Measurements from ENCODE around the gene CCR4.
"Not testable (repeated sequence)": the region's sequence is repeated elsewhere in the genome, so short reads cannot be mapped to it uniquely, and the experiment has no call there.

The CCR4 gene

DNA sequence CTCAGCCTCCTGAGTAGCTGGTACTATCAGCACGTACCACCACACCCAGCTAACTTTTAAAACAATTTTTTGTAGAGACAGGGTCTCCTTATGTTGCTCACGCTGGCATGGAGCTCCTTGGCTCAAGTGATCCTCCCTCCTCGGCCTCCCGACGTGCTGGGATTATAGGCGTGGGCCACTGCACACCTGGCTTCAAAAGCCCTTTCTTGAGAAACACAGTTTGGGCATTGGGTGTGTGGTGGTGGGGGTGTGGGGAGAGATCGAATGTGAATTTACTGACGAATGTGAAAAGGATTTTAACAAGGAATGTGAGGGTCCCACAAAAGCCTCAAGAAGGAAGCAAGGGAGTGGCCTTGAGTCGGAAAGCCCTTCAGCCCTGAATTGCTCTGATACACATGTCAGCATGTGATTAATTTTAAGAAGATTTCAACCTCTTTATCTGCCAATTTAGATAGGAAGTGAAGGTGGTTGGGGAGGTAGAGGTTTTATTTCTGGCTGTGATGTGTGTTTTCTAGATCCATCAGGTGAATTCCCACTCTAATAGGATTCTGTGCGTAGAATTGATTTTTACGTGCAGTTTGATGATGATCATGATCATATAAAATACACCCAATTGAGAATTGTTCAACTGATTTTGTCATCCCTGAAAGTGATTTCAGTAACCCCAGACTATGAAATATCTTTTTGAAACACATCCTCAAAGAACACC, 1.1 kb downstream of the CCR4 start:
- no peak for DNase-seq

DNA sequence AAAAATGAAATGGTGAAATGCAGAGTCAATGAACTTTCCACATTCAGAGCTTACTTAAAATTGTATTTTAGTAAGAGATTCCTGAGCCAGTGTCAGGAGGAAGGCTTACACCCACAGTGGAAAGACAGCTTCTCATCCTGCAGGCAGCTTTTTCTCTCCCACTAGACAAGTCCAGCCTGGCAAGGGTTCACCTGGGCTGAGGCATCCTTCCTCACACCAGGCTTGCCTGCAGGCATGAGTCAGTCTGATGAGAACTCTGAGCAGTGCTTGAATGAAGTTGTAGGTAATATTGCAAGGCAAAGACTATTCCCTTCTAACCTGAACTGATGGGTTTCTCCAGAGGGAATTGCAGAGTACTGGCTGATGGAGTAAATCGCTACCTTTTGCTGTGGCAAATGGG, 3.1 kb downstream of the CCR4 start:
- DNase-seq, result no peak

- no peak for DNase-seq
Observed at GRCh38 chr3:32956750-32957570, 5.5 kb downstream of the CCR4 start.

DNA sequence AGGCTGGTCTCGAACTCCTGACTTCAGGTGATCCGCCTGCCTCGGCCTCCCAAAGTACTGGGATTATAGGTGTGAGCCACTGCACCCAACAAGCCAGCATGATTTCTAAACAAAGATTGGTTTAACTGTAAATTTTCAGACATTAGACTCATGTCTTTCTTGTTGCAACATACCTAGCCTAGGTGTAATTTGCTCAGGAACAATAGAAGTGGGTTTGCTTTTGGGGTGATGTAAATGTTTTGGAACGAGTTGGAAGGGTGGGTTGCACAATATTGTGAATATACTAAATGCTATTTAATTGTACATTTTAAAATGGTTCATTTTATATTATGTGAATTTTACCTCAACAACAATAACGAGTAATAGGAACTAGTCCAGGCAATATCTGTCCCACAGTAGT, 7.1 kb downstream of the CCR4 start:
- DNase-seq, result no peak

- DNase-seq, result no peak
Observed at GRCh38 chr3:32959371-32959770, 7.9 kb downstream of the CCR4 start.

DNA sequence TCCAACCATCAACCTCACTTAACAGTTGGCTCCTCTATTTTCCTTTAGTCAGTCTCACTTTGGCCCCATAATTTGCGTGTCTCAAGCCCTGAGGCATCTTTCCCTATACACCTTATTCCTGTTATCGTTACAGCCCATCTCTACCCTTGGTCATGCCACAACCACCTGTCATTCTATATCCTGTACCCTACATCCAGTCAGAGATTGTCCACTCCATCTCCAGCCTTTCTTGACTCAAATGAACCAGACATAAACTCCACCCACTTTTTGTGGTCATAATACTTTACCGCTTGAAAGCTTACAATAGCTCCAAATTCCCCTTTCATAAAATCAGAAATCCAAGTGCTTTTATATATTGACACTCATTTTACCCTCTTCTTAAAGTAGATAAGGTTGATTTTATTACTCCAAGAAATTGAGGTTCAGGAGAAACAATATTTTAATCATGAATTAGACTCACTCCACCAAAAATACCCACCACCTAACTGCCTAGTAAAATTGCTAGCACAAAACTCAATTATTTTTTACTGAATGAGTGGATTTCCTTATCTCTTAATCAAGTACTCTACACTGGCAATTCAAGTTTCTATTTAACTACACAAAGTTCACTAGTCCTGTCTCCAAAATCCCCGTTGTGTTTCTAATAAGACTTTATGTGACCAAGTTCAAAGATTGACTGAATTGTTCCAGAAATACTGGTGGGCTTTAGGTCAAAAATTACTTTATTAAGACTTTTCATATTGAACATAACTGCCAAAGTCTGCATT, 9.1 kb downstream of the CCR4 start:
- no peak for DNase-seq

- DNase-seq, result no peak
Observed at GRCh38 chr3:32961189-32961715, 9.8 kb downstream of the CCR4 start.

DNA sequence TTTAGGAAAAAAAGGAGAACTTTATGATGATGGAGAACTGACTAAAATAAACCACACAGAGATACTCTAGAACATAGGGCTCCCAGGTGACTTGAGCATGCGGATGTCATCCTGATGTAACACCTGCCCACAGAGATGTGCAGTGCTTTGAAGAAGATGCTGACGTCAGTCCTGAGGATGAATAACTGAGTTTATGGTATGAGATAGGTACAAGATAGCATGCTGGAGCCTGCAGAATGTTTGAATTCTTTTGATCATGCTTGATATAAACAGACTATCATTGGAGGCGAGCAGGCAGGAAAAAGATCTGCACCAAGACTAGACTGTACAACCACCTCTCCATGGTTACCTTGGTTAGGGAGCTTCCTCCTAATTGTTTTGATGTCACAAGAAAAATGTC, 12.4 kb downstream of the CCR4 start:
- no peak for DNase-seq

- not testable (repeated sequence) for DNase-seq
Observed at GRCh38 chr3:32964781-32965180, 13.3 kb downstream of the CCR4 start.

DNA sequence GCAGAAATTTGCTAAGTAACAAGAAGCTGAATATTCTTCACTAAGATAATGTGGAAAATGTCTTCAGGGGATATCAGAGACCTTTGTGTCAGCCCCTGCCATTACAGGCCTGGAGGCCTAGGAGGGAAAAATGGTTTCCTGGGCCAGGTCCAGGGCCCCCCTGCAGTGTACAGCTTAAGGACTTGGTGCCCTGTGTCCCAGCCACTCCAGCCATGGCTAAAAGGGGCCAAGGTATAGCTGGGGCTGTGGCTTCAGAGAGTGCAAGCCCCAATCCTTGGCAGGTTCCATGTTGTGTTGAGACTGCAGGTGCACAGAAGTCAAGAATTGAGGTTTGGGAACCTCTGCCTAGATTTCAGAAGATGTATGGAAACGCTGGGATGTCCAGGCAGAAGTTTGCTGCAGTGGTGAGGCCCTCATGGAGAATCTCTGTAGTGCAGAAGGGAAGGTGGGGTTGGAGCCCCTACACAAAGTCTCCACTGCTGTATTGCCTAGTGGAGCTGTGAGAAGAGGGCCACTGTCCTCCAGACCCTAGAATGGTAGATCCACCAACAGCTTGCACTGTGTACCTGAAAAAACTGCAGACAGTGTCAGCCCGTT, 14.3 kb downstream of the CCR4 start:
- not testable (repeated sequence) for DNase-seq

DNA sequence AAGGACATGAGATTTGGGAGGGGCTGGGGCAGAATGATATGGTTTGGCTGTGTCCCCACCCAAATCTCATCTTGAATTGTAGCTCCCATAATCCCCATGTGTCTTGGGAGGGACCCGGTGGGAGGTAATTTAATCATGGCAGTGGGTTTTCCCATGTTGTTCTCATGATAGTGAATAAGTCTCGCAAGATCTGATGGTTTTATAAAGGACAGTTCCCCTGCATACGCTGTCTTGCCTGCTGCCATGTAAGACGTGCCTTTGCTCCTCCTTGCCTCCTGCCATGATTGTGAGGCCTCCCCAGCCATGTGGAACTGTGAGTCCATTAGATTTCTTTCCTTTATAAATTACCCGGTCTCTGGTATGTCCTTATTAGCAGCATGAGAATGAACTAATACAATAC, 15.2 kb downstream of the CCR4 start:
- DNase-seq, result not testable (repeated sequence)

DNA sequence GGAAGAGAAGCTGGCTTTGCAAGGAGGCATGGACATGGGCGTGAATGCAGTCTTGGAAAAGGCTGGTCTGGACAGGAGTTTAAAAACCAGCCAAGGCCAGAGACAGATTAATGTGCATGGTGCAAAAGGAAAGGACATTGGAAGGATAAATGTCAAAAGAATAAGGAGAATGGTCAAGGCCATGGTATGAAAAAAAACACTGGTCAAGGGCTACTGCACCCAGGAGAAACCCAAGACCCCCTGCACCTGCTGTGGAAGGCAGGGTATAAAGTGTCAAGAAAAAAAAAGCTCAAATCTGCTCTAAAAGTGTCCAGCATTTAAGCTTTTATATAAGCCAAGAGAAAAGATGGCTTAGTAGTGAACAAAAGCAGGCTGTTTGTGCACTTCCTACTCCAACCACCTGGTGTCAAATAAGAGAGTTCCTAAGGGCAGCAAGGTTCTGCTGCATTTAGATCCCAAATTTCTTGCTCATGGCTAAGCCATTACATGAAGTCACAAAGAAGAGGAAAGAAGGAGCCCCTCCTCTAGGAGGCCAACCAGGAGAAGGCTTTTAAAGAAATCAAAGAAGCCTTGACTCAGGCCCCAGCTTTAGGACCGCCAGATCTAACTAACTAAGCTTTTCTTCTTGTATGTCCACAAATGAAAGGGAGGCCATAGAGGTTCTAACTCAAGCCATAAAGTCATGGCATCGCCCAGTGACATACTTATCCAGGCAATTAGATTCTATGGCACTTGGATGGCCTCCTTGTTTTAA, 16.9 kb downstream of the CCR4 start:
- no peak for DNase-seq

DNA sequence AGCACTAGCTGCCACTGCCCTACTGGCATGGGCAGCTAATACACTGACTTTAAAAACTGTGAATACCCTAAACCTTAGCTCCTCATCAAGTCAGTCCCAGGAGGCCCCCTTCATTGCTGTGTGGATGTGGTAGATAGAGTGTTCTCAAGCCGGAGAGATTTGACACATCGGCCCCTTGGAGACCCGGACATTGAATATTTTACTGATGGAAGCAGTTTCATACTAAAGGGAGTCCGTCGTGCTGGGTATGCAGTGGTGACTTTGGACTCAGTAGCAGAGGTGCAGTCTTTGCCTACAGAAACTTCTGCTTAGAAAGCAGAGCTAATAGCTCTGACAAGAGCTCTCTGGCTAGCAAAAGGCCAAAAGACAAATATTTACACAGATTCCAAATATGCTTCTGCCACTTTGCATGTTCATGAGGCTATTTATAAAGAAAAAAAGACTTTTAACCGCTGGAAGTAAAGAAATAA, 17.5 kb downstream of the CCR4 start:
- DNase-seq, result no peak

GRCh38 chr3:32969656-32970055, 18.2 kb downstream of the CCR4 start:
- no peak for DNase-seq

DNA sequence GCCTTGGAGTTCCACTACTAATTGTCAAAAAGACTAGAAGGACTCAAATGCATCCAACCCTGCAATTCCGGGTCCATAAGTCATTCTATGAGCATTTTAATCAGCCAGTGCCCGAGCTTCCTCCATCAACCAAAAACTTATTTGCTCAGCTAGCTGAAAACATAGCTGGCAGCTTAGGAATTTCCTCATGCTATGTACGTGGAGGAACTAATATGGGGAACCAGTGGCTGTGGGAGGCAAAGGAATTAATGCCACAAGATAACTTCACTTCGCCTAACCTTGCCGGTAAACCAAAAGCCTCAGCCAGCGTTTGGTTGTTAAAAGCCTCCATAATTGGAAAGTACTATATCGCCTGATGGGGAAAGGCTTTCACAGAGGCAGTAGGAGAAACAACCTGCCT, 19.8 kb downstream of the CCR4 start:
- not testable (repeated sequence) for DNase-seq

- no peak for DNase-seq
Observed at GRCh38 chr3:32972482-32973146, 21.2 kb downstream of the CCR4 start.

- DNase-seq, result no peak
Observed at GRCh38 chr3:32973982-32974381, 22.5 kb downstream of the CCR4 start.

- DNase-seq, result no peak
Observed at GRCh38 chr3:32975891-32976595, 24.6 kb downstream of the CCR4 start.

DNA sequence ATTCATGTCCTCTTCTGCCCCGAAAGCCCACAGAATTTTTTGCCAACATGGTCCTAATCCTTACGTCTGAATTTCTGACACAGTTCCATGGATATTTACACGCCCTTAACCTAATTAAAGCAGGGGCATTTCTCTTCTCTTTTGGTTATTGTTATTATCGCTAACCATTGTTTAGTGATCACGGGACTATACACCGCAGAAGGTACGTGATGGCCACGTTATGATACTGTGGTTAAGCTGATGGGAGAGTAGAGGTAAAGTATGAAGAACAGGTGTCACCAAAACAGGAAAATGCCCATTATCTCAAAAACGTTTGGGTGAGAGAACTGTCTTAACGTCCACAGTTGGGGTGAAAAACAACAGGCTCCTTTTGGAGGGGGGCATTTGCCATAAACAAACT, 26.4 kb downstream of the CCR4 start:
- DNase-seq, result no peak

DNA sequence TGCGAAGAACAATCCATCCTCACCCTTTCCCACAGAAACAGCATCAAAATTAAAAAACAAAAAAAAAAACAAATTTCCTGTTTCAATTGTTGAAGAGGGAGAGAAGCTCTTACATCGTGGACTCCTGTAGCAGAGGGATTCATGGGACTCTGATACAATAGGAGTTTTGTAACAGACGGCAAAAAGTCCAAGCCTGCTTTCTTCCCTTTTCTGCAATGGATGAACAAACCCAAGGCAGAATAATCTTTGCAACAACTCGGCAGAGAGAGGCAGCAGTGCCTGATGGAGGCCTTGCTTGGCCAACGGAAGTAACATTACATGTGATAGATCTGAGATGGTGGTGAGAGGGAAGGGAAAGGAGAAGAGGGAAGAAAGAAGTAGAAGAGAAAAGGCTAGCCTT, 26.9 kb downstream of the CCR4 start:
- DNase-seq, result no peak

DNA sequence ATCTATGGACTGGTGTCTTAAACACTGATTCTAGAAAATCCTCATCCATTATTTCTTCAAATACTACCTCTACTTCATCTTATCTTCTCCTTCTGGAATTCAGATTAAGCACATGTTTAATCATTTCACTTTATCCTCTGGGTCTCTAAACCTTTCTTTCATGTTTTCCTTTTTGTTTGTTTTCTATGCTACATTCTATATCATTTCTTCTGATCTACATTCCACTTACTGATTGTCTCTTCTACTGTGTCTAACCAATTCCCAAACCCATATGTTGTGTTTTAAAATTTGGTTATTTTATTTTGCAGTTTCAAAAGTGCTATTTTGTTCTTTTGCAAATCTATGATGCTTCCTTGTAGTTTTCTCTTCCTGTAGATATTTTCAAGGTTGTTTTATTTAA, 31.7 kb downstream of the CCR4 start:
- DNase-seq, result no peak

All from NCI-H187 treated with DMSO at 0.1 percent for 48 hours (cell line).